ENCODE measurements around the gene TP53BP2. TPM values are rescaled to one million over a fixed set of nuclear protein-coding genes. Genes with fewer than 3 reads are reported as not detected.

The TP53BP2 gene
- total RNA-seq, 2 experiments from 2014 or later, result 21.1 to 21.7 TPM

DNA sequence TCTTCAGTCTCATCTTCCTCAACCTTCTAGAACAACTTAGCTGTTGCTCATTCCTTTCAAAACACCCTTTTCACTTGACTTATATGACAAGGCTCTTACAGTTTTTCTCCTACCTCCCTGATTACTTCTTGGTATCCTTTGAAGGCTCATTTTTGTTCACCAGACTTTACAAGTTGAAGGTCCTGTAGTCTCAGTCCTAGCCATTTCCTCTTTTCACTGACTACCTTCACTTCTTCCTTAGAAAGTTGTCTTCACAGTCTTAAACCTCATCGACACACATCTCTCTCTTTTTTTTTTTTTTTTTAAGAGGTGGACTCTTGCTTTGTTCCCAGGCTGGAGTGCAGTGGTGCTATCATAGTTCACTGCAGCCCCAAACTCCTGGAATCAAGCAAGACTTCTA lies 6.6 kb upstream of the TP53BP2 start:
- Histone ChIP-seq H3K4me3 (ENCODE audit: low read depth, low read length, poor library complexity, severe bottlenecking) (no peak overlapping the region), H4K20me1 (ENCODE audit: insufficient read depth, low read length) (no peaks in the 10 kb centered on the region), H3K27ac (ENCODE audit: low read depth, low read length, poor library complexity, severe bottlenecking) (no peak overlapping the region), H3K9me2 (ENCODE audit: insufficient read depth, low read length) (no peaks in the 10 kb centered on the region), H2AFZ (ENCODE audit: low read length) (no peak overlapping the region), H3K79me2 (ENCODE audit: insufficient read depth, low read depth, low read length) (no peaks in the 10 kb centered on the region), H3K36me3 (ENCODE audit: insufficient read depth, low read length) (no peaks in the 10 kb centered on the region), H3K9me3 (ENCODE audit: low read length) (no peaks in the 10 kb centered on the region), H3K4me2 (ENCODE audit: low read length) (no peak overlapping the region), H3K4me1 (ENCODE audit: insufficient read depth, low read length, poor library complexity, severe bottlenecking) (no peaks in the 10 kb centered on the region)
- TF ChIP-seq EZH2phosphoT487 (IDR thresholded peaks at IDR 0.05; ENCODE audit: borderline replicate concordance, low read depth, low read length), result no peak
- TF ChIP-seq, protein P1, sequence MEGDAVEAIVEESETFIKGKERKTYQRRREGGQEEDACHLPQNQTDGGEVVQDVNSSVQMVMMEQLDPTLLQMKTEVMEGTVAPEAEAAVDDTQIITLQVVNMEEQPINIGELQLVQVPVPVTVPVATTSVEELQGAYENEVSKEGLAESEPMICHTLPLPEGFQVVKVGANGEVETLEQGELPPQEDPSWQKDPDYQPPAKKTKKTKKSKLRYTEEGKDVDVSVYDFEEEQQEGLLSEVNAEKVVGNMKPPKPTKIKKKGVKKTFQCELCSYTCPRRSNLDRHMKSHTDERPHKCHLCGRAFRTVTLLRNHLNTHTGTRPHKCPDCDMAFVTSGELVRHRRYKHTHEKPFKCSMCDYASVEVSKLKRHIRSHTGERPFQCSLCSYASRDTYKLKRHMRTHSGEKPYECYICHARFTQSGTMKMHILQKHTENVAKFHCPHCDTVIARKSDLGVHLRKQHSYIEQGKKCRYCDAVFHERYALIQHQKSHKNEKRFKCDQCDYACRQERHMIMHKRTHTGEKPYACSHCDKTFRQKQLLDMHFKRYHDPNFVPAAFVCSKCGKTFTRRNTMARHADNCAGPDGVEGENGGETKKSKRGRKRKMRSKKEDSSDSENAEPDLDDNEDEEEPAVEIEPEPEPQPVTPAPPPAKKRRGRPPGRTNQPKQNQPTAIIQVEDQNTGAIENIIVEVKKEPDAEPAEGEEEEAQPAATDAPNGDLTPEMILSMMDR (conservative IDR thresholded peaks at IDR 0.05; ENCODE audit: low read length), result no peak
- intact Hi-C loops (cut with micrococcal nuclease; ENCODE audit: unreplicated experiment), result no loop called here
- POLR2A ChIA-PET, result no interaction called here
- no peak for DNase-seq (ENCODE audit: low spot score)
- no TSS peak for BruUV-seq (replicated peaks)
- CTCF ChIA-PET (ENCODE audit: unreplicated experiment), result no interaction called here

DNA sequence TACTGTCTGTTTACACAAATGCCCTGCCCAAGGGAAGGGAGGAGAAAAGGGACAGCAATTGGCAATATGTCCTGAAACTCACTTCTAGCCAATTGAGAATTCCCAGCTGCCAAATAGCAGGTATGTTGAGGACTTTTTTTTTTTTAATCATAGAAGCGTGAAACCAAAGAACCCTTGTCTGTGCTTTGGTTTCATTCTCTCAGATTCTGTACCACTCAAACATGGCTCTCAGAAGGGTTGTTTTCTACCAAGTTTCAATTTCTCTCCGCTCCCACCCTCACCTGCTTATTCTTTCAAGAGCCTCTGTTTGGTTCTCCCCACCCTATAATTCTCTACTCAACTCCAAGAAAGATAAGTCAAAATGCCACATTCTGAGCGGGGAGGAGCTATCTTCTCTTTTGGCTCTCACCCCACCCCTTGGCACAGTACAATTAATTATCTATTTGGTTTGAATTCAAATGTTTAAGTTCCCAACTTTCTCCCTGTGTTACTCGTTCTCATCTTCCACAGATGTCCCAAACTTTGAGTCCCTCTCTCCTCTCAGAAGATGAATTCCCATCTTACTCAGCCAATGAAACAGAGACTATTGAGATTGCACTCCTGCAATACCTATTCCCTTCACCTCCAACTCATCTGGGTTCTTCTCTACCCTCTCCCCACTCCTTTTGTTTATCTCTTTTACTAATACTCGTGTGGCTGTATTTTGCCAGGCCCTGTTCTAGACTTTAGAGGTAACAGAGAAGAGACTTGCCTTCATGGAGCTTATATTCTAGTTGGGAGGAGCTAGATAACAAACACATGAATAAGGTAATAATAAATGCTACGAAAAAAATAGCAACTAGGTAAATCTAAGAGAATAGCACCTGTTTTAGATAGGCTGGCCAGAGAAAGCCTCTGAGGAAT lies 3.9 kb upstream of the TP53BP2 start:
- intact Hi-C loops (cut with micrococcal nuclease; ENCODE audit: unreplicated experiment), result loop anchor here (10.0 kb wide), 4 partner anchors 265 to 585 kb away; partner anchors contain the start of genes DEGS1, FBXO28, SUSD4 and WDR26
- no peak overlapping the region for H2AFZ ChIP-seq (ENCODE audit: low read length)
- H3K4me1 ChIP-seq (ENCODE audit: insufficient read depth, low read length, poor library complexity, severe bottlenecking), result peaks cover 10% of the 10 kb centered on the region
- ChIA-PET CTCF (ENCODE audit: unreplicated experiment) (no interaction called here), POLR2A (interaction anchor here (0.5 to 0.6 kb wide), 3 partner anchors 153 to 917 kb away, joined by 3 read pairs; no protein-coding TSS in a partner anchor)
- no TSS peak for BruUV-seq (replicated peaks)
- H3K9me2 ChIP-seq (ENCODE audit: insufficient read depth, low read length), result no peaks in the 10 kb centered on the region
- H3K79me2 ChIP-seq (ENCODE audit: insufficient read depth, low read depth, low read length), result peaks cover 6% of the 10 kb centered on the region; the same call in 1 of the 2 replicates
- TF ChIP-seq EZH2phosphoT487 (IDR thresholded peaks at IDR 0.05; ENCODE audit: borderline replicate concordance, low read depth, low read length), result no peak
- TF ChIP-seq, protein P1 (conservative IDR thresholded peaks at IDR 0.05; ENCODE audit: low read length), result no peak
- H3K4me2 ChIP-seq (ENCODE audit: low read length), result no peak overlapping the region
- no peaks in the 10 kb centered on the region; the same call in 1 of the 2 replicates for H4K20me1 ChIP-seq (ENCODE audit: insufficient read depth, low read length)
- H3K9me3 ChIP-seq (ENCODE audit: low read length), result no peaks in the 10 kb centered on the region
- no peak overlapping the region for H3K27ac ChIP-seq (ENCODE audit: low read depth, low read length, poor library complexity, severe bottlenecking)
- DNase-seq (ENCODE audit: low spot score), result no peak
- no peak overlapping the region for H3K4me3 ChIP-seq (ENCODE audit: low read depth, low read length, poor library complexity, severe bottlenecking)
- H3K36me3 ChIP-seq (ENCODE audit: insufficient read depth, low read length), result no peaks in the 10 kb centered on the region

DNA sequence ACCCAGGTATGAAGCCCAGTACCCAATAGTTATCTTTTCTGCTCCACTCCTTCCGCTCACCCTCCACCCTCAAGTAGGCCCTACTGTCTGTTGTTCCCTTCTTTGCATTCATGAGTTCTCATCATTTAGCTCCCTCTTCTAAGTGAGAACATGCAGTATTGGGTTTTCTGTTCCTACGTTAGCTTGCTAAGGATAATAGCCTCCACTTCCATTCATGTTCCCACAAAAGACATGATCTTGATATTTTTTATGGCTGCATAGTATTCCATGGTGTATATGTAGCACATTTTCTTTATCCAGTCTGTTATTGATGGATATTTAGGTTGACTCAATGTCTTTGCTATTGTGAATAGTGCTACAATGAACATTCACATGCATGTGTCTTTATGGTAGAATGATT lies 2.8 kb upstream of the TP53BP2 start:
- TF ChIP-seq EZH2phosphoT487 (IDR thresholded peaks at IDR 0.05; ENCODE audit: borderline replicate concordance, low read depth, low read length), result no peak
- TF ChIP-seq, protein P1 (conservative IDR thresholded peaks at IDR 0.05; ENCODE audit: low read length), result no peak
- Histone ChIP-seq H3K4me3 (ENCODE audit: low read depth, low read length, poor library complexity, severe bottlenecking) (no peak overlapping the region), H4K20me1 (ENCODE audit: insufficient read depth, low read length) (no peaks in the 10 kb centered on the region; the same call in 1 of the 2 replicates), H3K27ac (ENCODE audit: low read depth, low read length, poor library complexity, severe bottlenecking) (no peak overlapping the region), H3K4me1 (ENCODE audit: insufficient read depth, low read length, poor library complexity, severe bottlenecking) (peaks cover 20% of the 10 kb centered on the region), H2AFZ (ENCODE audit: low read length) (no peak overlapping the region), H3K4me2 (ENCODE audit: low read length) (no peak overlapping the region), H3K79me2 (ENCODE audit: insufficient read depth, low read depth, low read length) (peaks cover 17% of the 10 kb centered on the region), H3K9me2 (ENCODE audit: insufficient read depth, low read length) (no peaks in the 10 kb centered on the region), H3K9me3 (ENCODE audit: low read length) (no peaks in the 10 kb centered on the region), H3K36me3 (ENCODE audit: insufficient read depth, low read length) (no peaks in the 10 kb centered on the region)
- ChIA-PET CTCF (ENCODE audit: unreplicated experiment) (no interaction called here), POLR2A (interaction anchor here (0.6 kb wide), 1 partner anchor 152 kb away, joined by 3 read pairs; no protein-coding TSS in a partner anchor)
- intact Hi-C loops (cut with micrococcal nuclease; ENCODE audit: unreplicated experiment), result loop anchor here (10.0 kb wide), 4 partner anchors 266 to 586 kb away; partner anchors contain the start of genes DEGS1, FBXO28, SUSD4 and WDR26
- no peak for DNase-seq (ENCODE audit: low spot score)
- BruUV-seq (replicated peaks), result no TSS peak

Data from OCI-LY7 (cell line).